Left renal cortex interstitium (tissue), 4 donors: ENCODE measurements around the gene ARID1A. TPM values are rescaled to one million over a fixed set of nuclear protein-coding genes. Genes with fewer than 3 reads are reported as not detected.
A peak's percentile ranks its signal among the peaks of the same experiment; 100 is the strongest.

Experiments used
- DNase-seq, 4 donors: peaks; one replicate each; pipeline ENCODE4 v3.0.0-alpha.2; 2013; ENCODE audit warnings: low read depth in 4 of 4, low spot score in 2 of 4, missing footprints in 1 of 4
- polyA plus RNA-seq, 4 donors: library from polyadenylated mRNA; unstranded; fragments of 120-200 nt; gene quantifications; one replicate each; pipeline ENCODE4 v1.2.1, GENCODE V29; 2013; ENCODE audit not compliant: insufficient read length in 4 of 4

ARID1A gene
- polyA plus RNA-seq, 4 donors, result 79.0 to 142 (median 92.1) TPM

GRCh38 chr1:26822737-26823395 is 127.1 kb downstream of the ARID1A start:
- no peak for DNase-seq

- DNase-seq, result no peak
Observed at GRCh38 chr1:26824731-26825130, 128.9 kb downstream of the ARID1A start.

GRCh38 chr1:26826261-26827105 is 130.7 kb downstream of the ARID1A start, which contains the start of gene ZDHHC18:
Gene ZDHHC18, plus strand, starts transcription at chr1:26826688. Its CDS starts 117 bp downstream, at chr1:26826805.
- DNase-seq, result peak in 3 of 4 donors; percentile 40 to 47 (median 47)

GRCh38 chr1:26827106-26827604 is 131.3 kb downstream of the ARID1A start:
- DNase-seq, result no peak

GRCh38 chr1:26827663-26828062 is 131.8 kb downstream of the ARID1A start:
- peak in 2 of 4 donors; percentile 28 to 38 for DNase-seq

GRCh38 chr1:26828411-26828991 is 132.7 kb downstream of the ARID1A start:
- DNase-seq, result no peak

- no peak for DNase-seq
Observed at GRCh38 chr1:26829184-26829911, 133.5 kb downstream of the ARID1A start.

- DNase-seq, result no peak
Observed at GRCh38 chr1:26831059-26831458, 135.2 kb downstream of the ARID1A start.

Other genes with a start within 250 kb of the ARID1A start
- gene HMGN2, start 223.6 kb upstream of the ARID1A start, polyA plus RNA-seq, result 1,000 to 10,000 TPM; 1,053 to 1,182 (median 1,119) TPM
- 10 to 100 TPM; 20.3 to 30.2 (median 21.8) TPM for gene RPS6KA1, start 166.3 kb upstream of the ARID1A start, polyA plus RNA-seq
- gene PIGV, start 91.9 kb downstream of the ARID1A start, polyA plus RNA-seq, result 10 to 100 TPM; 16.8 to 19.6 (median 17.6) TPM
- 10 to 100 TPM; 20.0 to 29.3 (median 21.3) TPM for gene ZDHHC18, start 130.7 kb downstream of the ARID1A start, polyA plus RNA-seq
- 1 to 10 TPM in 1 of 4 donors, under 1 TPM in 3; 0.41 to 1.1 (median 0.56) TPM for gene SFN, start 167.1 kb downstream of the ARID1A start, polyA plus RNA-seq
- gene GPN2, start 194.3 kb downstream of the ARID1A start, polyA plus RNA-seq, result 10 to 100 TPM; 28.2 to 35.7 (median 33.7) TPM
- 10 to 100 TPM; 15.1 to 17.0 (median 16.0) TPM for gene GPATCH3, start 204.5 kb downstream of the ARID1A start, polyA plus RNA-seq
- gene NR0B2, start 218.0 kb downstream of the ARID1A start, polyA plus RNA-seq, result 1 to 10 TPM; 1.1 to 1.9 (median 1.5) TPM
- 10 to 100 TPM; 81.4 to 98.6 (median 94.9) TPM for gene NUDC, start 225.7 kb downstream of the ARID1A start, polyA plus RNA-seq